Stimulated activated CD8-positive, alpha-beta memory T cell treated with anti-CD3 and anti-CD28 coated beads, Interleukin-12 subunit alpha, Interleukin-12 subunit beta, amount 100 ng/mL, for 24 hours (primary cell): ENCODE results near the gene SRSF1.

Experiments
- DNase-seq: peaks from one replicate; pipeline ENCODE4 v3.0.0-alpha.2; 2020; ENCODE audit errors: extremely low read depth

SRSF1 gene

DNA sequence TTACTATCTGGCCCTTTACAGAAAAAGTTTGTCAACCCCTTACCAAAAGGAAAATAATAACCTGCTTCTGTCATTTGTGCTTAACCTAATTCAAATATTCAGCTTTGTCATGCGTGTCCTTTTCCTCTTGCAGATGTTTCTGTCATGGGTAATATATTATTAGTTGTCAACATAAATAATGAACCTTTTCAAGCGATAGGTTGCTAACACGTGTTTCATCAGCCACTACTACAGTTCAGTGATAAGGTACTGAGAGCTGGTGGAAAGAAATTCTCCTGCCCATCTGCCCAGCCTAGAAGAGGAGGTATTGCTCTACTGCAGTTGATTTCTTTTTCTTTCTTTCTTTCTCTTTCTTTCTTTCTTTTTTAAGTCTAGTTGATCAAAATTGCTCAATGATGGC lies 12.0 kb upstream of the SRSF1 start:
- DNase-seq = no peak

DNA sequence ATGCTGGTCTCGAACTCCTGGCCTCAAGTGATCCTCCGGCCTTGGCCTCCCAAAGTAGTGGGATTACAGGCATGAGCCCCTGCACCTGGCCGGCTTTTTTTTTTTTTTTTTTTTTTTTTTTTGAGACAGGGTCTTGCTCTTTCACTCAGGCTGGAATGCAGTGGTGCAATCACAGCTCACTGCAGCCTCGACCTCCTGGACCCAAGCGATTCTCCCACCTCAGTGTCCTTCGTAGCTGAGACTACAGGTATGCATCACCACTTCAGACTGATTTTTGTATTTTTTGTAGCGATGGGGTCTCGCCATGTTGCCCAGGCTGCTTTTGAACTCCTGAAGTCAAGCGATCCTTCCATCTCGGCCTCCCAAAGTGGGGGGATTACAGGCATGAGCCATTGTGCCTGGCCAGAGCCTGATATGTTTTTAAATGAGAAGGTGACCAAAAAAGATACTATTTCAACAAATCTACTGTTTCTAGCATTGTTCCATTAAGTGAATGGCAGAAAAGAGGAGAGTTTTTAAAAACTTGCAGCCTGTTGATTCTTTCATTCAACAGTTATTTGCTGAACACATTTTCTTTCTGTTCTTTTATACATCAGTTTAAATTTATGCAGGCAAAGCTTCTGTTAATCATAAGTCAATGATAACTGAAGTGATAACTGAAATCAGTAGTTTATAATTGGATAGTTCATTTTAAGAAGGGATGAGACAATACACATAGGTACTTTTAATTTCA lies 3.2 kb upstream of the SRSF1 start:
- no peak for DNase-seq

DNA sequence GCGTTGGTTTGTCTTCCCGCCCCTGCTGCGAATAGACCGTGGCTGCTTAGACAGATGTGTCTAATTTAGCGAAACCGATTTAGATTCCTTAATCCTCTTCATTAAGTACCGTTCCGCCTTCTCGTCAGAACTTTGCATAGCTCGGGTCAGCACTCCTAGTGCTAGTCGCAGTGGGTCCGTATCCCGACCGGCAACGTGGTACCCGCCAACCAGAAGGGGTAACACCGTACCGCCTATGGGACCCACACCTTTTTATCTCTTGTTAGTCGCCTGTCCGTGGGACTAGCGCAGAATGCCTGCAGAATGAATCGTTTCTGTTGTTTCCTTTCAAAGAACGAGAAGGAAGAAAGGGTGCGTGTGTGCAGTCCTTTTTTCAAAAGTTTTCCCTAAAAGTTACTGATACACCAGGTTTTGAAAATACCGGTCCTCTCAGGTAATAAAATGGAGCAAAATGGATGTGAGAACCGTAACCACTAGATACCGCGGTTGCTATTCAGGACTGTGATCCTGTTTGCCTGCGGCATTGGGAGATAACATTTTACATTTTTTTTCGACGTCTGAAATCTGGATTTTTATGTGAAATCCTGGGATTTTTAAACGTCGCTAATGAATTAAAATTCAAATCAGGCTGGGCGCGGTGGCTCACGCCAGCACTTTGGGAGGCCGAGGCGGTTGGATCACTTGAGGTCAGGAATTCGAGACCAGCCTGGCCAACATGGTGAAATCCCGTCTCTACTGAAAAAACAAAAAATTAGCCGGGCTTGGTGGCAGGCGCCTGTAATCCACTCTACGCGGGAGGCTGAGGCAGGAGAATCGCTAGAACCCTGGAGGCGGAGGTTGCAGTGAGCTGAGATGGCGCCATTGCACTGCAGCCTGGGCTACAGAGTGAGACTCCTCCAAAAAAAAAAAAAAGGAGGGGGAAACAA lies 998 bp upstream of the SRSF1 start:
- DNase-seq = no peak

DNA sequence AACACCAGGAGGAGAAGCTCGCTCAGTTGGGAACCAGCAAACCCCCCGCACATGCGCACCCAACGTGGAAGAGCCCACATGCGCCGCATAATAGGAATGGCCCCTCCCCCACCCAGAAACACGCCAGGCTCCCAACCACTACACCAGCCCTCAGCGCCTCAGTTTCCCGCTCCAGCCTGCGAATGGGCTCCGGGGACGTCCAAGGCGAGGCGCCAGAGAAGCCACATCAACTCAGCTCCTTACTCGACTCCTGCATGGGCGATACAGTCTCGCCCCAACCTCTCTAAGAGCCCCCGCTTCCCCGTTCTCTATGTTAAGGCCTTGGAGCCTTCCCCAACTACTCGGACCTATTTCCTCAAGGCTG lies 504 bp downstream of the SRSF1 start:
- DNase-seq = peak; percentile 49

DNA sequence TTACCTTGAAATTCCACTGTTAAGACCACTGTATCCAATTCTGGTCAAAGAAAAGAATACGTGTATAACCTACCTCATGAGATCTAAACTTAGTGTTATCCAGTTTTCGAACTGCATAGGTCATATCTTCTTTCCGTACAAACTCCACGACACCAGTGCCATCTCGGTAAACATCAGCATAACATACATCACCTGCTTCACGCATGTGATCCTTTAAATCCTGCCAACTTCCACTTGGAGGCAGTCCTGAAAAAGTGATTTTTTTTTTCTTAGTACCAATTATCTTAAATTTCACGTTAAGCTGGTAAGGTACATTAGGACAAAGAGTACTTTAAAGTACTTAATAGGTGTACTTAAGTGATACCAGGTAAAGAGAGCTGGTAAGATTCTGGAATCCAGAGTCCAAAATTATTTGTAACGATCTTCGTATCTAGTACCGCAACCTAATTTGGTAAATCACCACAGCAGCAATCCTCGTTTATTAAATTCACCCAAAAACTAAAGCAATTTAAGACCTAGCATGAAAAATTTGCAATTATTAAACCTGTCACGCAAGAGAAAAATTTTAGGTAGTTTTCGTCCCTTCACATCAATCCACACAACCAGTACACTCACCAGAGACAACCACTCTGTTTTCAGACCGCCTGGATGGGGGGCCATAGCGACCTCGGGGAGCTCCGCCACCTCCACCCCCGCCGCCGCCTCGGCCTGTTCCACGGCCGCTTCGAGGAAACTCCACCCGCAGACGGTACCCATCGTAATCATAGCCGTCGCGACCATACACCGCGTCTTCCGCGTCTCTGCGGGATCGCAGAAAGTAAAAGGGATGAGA lies 1.1 kb downstream of the SRSF1 start:
- DNase-seq = no peak

DNA sequence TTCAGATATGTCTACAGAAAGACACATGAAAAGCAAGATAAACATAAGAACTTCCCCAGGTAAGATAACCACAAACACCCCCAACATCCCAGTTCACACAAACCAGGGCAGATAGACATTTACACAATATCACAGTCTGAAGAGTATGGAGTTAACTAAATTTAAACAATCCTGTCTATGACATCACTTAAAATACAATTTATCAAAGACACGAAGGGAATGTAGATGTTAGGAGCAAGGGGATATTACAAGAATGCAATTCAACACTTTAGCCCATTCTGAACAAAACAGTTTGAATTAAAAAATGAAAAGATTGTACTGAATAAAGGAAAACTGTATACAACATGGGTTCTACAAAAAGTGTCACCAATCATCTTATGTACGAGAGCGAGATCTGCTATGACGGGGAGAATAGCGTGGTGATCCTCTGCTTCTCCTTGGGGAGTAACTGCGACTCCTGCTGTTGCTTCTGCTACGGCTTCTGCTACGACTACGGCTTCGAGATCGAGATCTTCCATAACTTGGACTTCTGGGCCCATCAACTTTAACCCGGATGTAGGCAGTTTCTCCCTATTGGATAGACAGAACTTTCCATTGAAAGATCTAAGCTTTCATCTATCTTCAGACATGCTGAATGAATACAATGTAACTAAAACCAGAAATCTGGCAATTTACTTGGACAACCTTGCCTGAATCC lies 1.9 kb downstream of the SRSF1 start:
- DNase-seq = no peak

DNA sequence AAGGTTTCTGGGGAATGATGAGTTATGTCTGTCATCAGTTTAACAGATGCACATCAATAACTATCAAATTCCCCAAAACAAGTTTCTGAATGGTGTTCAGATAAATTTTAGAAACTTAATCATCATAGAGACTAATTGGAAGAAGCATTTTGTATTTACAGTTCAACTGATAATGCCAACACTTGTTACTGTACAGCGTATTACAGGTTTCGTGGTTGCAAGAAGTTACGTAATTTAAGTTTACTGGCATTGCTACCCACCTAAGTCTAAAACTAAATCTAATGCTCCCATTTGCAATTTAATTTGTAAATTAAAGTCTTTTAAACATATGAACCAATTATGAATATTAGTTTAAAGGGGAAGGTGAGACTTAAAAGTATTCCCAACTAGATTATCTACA lies 3.0 kb downstream of the SRSF1 start:
- no peak for DNase-seq

DNA sequence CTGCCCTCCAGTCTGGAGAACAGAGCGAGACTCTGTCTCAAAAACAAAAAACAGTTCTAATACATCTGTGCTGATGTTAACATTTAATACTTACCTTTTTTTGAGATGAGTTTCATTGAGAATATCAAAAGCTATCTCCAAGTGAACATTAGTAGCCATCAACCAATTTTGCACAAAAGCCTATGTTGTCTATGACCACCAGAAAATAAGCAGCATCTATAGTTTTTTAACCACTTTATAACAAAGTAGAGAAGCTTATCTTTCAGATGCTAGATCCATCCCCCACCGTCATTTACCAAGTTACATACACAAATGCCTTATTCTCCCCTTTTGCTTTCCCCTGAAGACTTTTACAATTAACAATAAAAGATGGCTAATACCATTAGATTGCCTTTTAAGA lies 4.1 kb downstream of the SRSF1 start:
- DNase-seq = no peak

DNA sequence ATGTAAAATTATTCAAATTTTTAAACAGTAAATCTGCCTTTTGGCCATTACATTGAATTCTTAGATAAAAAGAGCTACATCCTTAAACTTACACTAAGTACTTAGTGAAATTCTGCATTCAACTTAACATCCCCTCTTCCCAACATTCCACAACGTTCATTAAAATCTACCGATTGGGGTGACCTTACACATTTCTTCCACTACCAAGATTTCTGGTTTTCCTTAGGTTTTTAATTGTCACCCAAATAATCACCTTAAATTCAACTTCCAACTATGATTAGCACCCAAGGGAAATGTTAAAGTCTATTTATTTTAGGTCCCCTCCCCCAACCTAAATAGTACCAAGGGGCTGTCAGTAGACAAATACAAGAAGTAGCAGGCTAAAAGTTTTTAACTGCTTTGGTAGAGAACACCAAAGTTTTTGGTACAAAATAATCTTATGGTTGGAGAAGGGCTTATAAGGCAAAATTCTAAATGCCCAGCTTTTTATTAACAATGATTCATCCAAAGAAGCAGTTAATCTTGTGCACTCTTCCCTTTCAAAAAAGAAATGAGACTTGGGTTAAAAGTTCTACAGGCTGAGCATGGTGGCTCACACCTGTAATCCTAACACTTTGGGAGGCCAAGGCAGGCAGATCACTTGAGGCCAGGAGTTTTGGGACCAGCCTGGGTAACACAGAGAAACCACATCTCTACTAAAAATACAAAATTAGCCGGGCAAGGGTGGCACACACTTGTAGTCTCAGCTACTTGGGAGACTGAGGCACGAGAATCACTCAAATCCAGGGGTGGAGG lies 4.7 kb downstream of the SRSF1 start:
- no peak for DNase-seq

DNA sequence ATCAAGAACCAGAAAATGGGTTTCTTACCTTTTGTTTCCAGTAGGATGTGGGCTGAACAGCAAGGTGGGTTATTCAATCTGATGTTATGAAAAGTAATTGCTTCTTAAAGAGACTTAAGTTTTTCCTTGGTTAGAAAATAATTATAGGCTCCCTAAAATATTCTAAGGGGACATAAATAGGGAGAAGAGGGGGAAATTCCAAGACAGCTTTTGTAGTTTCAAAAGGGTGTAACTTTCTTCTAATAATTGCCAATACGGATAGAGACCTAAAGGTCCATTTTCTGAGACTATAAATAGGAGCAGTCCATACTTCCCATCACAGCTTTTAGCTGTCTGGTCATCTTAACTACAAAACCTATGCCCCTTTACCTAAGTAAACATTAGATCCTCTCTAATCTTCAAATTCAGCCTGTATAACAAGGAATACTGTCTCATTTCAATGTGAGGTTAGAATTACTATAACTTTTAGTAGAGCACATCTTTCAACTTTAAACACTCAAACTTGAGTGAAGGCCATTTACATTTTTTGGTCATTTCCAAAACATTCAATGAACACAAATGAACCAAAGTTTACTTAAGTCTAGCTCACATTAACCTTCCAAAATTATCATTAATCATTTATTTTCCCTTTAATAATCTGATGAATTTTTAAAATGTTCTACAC lies 5.5 kb downstream of the SRSF1 start:
- no peak for DNase-seq

DNA sequence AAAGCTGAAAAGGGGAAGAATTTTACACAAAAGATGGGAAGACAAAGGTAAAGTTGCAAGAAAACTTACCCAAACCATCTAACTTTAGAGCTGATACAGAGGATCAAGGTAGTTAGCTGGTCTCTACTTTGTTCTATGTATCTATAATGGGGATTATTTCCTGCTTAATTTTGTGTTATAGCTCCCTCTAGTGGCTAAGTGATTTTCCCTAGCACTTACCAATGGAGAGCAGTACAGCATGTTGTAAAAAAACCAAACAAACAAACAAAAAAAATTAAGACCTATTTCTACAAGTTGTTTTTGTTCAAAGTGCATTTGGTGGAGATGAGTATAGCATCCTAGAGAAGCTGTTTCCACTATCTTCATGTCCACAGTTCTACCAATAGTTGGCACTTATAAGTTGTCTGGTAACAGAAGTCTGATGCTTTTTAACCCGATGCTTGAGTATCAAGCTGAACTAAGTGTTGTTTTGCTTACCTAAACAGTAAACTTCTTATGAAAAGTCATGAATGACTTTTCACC lies 7.5 kb downstream of the SRSF1 start:
- no peak for DNase-seq

DNA sequence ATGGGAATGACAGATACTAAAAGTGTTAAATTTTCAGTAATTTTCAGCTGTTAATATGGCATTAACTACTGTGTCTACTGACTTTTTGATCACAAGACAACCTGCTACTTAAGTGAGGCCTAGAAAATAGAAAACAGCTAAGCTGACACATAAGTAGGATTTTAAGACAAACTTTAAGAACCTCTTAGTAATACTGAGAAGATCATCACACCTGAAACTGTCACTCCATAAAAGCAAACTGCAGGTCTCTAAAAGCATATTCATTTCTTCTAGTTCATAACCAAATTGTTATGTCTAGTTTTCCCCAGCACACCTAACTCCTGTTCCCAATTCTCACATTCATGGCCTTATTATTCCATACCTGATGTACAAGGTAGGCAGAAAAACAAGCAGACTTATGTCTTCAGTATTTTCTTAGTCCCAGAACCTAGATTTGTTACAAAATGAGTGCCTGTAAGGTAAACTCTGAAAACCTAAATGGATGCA lies 8.0 kb downstream of the SRSF1 start:
- no peak for DNase-seq

DNA sequence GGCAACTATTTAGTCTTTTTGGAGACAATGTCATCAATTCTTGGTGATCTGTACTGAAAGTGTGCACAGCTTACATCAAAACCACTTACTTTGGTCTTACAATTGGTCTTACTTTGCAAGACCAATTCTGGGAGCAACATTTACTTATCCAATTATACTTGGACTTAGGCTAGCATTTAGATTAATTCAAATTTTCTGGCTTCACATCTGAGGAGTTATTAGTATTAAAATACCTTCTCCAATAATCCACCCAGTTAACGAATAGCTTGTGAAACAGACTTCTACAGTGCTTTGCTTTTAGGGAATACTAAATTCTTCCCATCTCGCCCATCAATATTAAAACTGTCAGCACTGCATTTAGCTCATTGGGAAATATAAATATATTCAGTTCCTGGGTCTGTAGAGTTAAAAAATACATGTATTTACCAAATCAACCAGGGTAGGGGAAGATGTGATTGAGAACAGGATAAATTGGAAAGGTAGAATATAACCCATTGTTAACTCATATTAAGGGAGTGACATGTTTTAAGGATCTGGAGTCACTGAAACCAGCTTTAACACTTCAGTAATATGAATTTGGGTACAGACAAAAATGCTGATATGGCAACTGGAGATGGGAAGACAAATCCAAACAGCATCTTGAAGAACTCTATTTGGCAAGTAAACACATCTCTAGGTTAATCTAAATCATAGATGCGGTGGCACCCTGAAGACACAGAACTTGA lies 9.8 kb downstream of the SRSF1 start:
- no peak for DNase-seq

DNA sequence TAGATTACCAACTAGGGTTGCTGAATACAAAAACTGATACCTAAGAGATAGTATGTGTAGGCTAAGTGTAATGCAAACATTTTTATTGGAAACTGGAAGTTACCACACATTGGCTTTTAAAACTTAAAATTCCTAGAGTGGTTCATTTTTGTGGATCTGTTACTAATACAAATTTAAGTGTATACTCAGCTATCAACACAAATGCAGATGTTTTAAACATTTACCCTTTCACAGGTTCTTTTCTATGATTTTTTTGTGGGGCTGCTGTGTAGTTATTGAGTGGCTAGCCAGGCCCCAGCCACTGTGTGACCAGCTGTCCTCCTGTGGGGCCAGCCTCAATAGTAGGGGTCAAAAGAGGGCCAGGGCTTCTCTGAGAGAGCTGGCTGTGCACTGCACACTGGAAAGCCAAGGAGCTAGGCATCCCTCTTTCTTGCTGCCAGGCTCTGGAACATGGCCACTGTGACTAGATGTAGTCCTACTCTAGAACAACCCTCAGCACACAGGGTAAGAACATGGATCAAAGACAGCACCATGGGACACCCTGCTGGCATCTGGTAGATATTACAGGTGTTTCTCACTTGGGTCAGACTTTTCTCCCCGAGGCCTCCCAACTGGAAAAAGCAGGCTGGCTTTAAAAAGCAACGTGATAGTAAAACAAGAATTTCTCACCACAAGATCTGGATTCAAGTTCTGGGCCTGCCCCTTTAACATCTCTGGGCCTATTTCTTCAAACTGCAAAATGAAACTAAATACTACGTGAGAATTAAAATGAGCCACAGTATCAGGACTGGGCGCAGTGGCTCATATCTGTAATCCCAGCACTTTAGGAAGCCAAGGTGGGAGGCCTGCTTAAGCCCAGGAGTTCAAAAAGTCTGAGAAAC lies 11.7 kb downstream of the SRSF1 start:
- no peak for DNase-seq

DNA sequence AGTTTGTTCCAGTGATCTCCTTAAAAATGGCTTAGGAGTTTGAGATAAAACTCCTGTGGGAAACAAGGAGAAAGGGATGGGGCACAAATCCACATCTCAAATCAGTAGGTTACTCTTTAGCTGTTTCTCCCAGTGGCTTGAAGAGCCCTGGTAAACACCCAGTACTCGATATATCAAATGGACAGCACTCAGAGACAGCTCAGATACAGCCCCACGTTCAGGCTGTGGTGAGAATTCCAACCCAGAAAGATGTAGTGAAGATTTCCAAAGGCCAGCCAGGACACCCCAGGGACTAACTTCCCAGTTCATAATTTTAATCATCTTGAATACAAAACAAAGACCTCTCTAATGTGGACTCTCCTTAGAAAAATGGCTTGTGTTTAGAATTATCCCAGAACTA lies 12.6 kb downstream of the SRSF1 start:
- no peak for DNase-seq

DNA sequence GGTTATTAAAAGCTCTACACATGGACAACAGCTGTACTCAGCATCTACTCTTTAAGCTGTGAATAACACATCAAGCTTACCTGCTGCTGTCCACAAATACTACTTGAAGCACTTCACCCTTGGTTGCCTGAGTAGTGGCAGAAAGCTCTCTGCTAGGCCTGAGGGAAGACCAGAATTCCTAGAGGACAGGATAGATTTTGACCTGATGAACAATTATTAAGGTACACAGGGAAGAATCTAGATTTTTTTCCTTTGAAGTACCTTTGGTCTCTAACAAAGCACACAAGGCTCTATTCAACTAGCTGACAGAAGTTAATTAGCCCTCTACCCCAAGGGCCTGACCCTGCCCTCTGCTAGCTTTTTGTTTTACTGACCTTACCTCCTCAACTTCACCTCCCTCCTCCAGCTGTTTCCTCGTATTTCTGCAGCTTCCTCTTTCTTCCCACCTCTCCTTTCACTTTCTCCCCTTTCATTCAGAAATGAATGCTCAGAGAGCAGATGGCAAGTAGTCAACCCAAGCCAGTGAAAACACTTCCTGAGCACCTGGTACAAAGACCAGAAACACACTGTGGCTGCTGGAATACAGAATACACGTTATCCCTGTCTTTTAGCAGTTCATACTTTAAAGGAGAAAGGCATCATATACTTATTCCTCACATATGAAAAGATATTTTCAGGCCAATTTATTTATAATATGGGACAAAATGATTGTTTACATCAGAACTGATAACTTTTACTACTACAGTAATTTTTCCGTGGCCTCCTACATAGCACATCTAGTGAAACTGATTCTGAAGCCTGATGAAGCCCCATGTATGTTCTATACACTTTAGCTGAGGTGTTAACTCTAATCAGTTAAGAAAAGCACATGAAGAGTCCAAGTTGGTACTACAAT lies 13.3 kb downstream of the SRSF1 start:
- DNase-seq = no peak

DNA sequence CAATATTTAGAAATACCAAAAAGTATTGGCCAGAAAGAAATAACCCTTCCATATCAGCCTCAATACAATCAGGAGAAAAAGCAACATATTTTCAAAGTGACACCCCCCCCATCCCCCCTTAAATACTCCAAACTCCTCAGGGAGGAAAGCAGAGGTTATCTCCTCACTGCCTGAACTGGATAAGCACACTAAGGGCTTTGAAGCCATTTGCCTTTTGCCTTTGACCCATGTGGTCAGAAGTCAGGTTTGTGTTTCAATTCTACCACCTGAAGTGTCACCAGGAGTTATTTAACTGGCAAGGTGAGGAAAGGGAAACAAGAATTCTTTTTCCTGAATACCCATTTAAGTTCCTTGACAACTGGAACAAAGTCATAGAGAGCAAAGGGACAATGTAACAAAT lies 15.5 kb downstream of the SRSF1 start:
- DNase-seq = no peak
